Measurements from ENCODE around the gene ZNF544. TPM values are rescaled to one million over a fixed set of nuclear protein-coding genes. Genes with fewer than 3 reads are reported as not detected.
A peak's percentile ranks its signal among the peaks of the same experiment; 100 is the strongest.

ZNF544 gene
- total and polyA plus RNA-seq, 2 donors (not counting 1 experiment from before 2014, with no cell fraction given), result 37.1 to 65.7 TPM

DNA sequence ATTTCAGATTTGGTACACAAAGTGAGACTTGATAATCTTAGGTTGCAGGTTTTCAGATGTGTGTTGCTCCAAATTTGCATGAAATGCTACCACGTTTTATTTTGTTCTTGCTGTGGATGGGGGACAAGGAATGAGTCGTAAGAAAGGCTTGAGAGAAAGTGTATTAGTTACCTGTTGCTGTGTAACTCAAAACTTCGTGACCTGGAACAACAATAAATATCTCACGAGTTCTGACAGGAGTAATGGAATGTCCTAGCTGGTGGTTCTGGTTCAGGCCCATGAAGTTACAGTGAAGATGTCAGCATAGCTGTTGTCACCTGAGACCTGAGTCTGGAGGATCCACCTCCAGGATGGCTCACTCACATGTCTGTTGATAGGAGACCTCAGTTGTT, 51.2 kb downstream of the ZNF544 start:
- peaks cover 0 to 18% (median 0%) of the 10 kb centered on the region in 3 donors for H3K9me3 ChIP-seq (ENCODE audit: control extremely low read depth in 1 of 3, control insufficient read depth in 2 of 3, insufficient read depth in 1 of 3, low read length in 2 of 3)
- no peaks in the 10 kb centered on the region for H3K27me3 Mint-ChIP-seq
- WGBS (ENCODE audit: insufficient coverage), result 85% methylated on average over 4 of the region's 4 CpGs
- TF ChIP-seq EZH2 (IDR thresholded peaks at IDR 0.05; ENCODE audit: borderline replicate concordance, insufficient read depth, low read depth, low read length, poor library complexity, severe bottlenecking), result no peak
- TF ChIP-seq, protein P1, sequence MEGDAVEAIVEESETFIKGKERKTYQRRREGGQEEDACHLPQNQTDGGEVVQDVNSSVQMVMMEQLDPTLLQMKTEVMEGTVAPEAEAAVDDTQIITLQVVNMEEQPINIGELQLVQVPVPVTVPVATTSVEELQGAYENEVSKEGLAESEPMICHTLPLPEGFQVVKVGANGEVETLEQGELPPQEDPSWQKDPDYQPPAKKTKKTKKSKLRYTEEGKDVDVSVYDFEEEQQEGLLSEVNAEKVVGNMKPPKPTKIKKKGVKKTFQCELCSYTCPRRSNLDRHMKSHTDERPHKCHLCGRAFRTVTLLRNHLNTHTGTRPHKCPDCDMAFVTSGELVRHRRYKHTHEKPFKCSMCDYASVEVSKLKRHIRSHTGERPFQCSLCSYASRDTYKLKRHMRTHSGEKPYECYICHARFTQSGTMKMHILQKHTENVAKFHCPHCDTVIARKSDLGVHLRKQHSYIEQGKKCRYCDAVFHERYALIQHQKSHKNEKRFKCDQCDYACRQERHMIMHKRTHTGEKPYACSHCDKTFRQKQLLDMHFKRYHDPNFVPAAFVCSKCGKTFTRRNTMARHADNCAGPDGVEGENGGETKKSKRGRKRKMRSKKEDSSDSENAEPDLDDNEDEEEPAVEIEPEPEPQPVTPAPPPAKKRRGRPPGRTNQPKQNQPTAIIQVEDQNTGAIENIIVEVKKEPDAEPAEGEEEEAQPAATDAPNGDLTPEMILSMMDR (IDR thresholded peaks at IDR 0.05), result no peak
- H3K9ac ChIP-seq (ENCODE audit: low read length), result peak overlapping the region; percentile 99
- no peaks in the 10 kb centered on the region for H4K20me1 ChIP-seq (ENCODE audit: control insufficient read depth, insufficient read depth, low read length, poor library complexity, severe bottlenecking)
- no peaks in the 10 kb centered on the region for H3K27me3 ChIP-seq (replicated peaks in 1 of 4; ENCODE audit: control extremely low read depth in 1 of 4, control insufficient read depth in 3 of 4, insufficient read depth in 4 of 4, low read length in 3 of 4)
- H3K79me2 ChIP-seq (ENCODE audit: control insufficient read depth, insufficient read depth, low read length), result peaks cover 44% of the 10 kb centered on the region
- CTCF ChIA-PET, result interaction anchor here (0.7 kb wide), 2 partner anchors 47 to 154 kb away, joined by 3 read pairs; partner anchors contain the start of gene ZSCAN22
- H3K4me1 Mint-ChIP-seq, result peaks cover 38% of the 10 kb centered on the region
- no peaks in the 10 kb centered on the region for H3K9me3 Mint-ChIP-seq (ENCODE audit: insufficient read depth)
- ATAC-seq (ENCODE audit: low read depth), result no peak
- H3K27ac ChIP-seq (ENCODE audit: low read length in 2 of 2), result no peak overlapping the region
- H2AFZ ChIP-seq (ENCODE audit: insufficient read depth, low read depth, low read length, poor library complexity, severe bottlenecking), result peak overlapping the region; percentile 100
- DNase-seq, result no peak
- POLR2A ChIA-PET, result interaction anchor here (0.5 to 1.3 kb wide), 3 partner anchors 25 to 214 kb away, joined by 3 to 7 read pairs (median 3); no protein-coding TSS in a partner anchor
- peak overlapping the region; percentile 95 for H3K4me2 ChIP-seq (replicated peaks; ENCODE audit: low read depth, low read length, poor library complexity, severe bottlenecking)
- H3K36me3 ChIP-seq (replicated peaks in 1 of 2; ENCODE audit: control extremely low read depth in 1 of 2, control insufficient read depth in 1 of 2, extremely low read depth in 1 of 2, insufficient read depth in 2 of 2, low read length in 1 of 2), result peaks cover 1 to 2% of the 10 kb centered on the region in 2 experiments
- peak overlapping the region in 1 of 5 experiments; percentile 72 for H3K4me3 ChIP-seq (ENCODE audit: control extremely low read depth in 1 of 5, extremely low read depth in 1 of 5, insufficient read depth in 1 of 5, low read depth in 2 of 5, low read length in 4 of 5)
- peak overlapping the region; percentile 91 for H3K4me3 Mint-ChIP-seq
- intact Hi-C loops (cut with micrococcal nuclease), result no loop called here
- peaks cover 13 to 19% of the 10 kb centered on the region in 2 donors for H3K4me1 ChIP-seq (ENCODE audit: control insufficient read depth in 2 of 2, insufficient read depth in 2 of 2, low read length in 2 of 2)
- H3K27ac Mint-ChIP-seq, result peak overlapping the region; percentile 93

DNA sequence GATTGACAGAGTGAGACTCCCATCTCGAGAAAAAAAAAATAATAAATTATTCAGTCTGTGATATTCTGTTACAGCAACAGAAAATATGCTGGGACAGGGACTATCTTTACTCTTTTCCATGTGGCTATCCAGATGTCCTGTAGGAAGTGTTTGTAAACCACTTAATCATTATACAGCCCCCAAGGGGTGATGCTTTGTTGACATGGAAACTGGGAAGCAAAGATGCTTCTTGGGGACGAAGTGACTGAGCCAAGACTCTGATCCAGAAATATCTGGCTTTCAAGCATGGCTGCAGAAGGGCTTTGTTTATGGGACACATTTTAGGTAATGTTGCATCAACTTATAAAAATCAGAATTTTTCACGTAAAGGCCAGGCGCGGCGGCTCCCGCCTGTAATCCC, 55.5 kb downstream of the ZNF544 start:
- H3K4me1 ChIP-seq (ENCODE audit: control insufficient read depth in 2 of 2, insufficient read depth in 2 of 2, low read length in 2 of 2), result peaks cover 10 to 14% of the 10 kb centered on the region in 2 donors
- no peaks in the 10 kb centered on the region for H3K9me3 Mint-ChIP-seq (ENCODE audit: insufficient read depth)
- H3K4me2 ChIP-seq (replicated peaks; ENCODE audit: low read depth, low read length, poor library complexity, severe bottlenecking), result no peak overlapping the region
- peaks cover 22% of the 10 kb centered on the region for H3K4me1 Mint-ChIP-seq
- DNase-seq, result no peak
- H3K27ac Mint-ChIP-seq, result no peak overlapping the region
- H3K27me3 Mint-ChIP-seq, result no peaks in the 10 kb centered on the region
- TF ChIP-seq, protein P1 (IDR thresholded peaks at IDR 0.05), result no peak
- TF ChIP-seq EZH2 (IDR thresholded peaks at IDR 0.05; ENCODE audit: borderline replicate concordance, insufficient read depth, low read depth, low read length, poor library complexity, severe bottlenecking), result no peak
- H4K20me1 ChIP-seq (ENCODE audit: control insufficient read depth, insufficient read depth, low read length, poor library complexity, severe bottlenecking), result no peaks in the 10 kb centered on the region
- CTCF ChIA-PET, result no interaction called here
- H3K27ac ChIP-seq (ENCODE audit: low read length in 2 of 2), result no peak overlapping the region
- no peak overlapping the region for H3K4me3 ChIP-seq (ENCODE audit: control extremely low read depth in 1 of 5, extremely low read depth in 1 of 5, insufficient read depth in 1 of 5, low read depth in 2 of 5, low read length in 4 of 5)
- 100% methylated on average over 1 of the region's 7 CpGs for WGBS (ENCODE audit: insufficient coverage)
- no peak overlapping the region for H2AFZ ChIP-seq (ENCODE audit: insufficient read depth, low read depth, low read length, poor library complexity, severe bottlenecking)
- H3K9me3 ChIP-seq (ENCODE audit: control extremely low read depth in 1 of 3, control insufficient read depth in 2 of 3, insufficient read depth in 1 of 3, low read length in 2 of 3), result peaks cover 0 to 5% (median 2%) of the 10 kb centered on the region in 3 donors
- H3K4me3 Mint-ChIP-seq, result no peak overlapping the region
- peaks cover 63% of the 10 kb centered on the region for H3K79me2 ChIP-seq (ENCODE audit: control insufficient read depth, insufficient read depth, low read length)
- POLR2A ChIA-PET, result no interaction called here
- H3K9ac ChIP-seq (ENCODE audit: low read length), result no peak overlapping the region
- no peaks in the 10 kb centered on the region for H3K27me3 ChIP-seq (replicated peaks in 1 of 4; ENCODE audit: control extremely low read depth in 1 of 4, control insufficient read depth in 3 of 4, insufficient read depth in 4 of 4, low read length in 3 of 4)
- intact Hi-C loops (cut with micrococcal nuclease), result no loop called here
- no peak for ATAC-seq (ENCODE audit: low read depth)
- H3K36me3 ChIP-seq (replicated peaks in 1 of 2; ENCODE audit: control extremely low read depth in 1 of 2, control insufficient read depth in 1 of 2, extremely low read depth in 1 of 2, insufficient read depth in 2 of 2, low read length in 1 of 2), result peaks cover 5 to 31% of the 10 kb centered on the region in 2 experiments
